ENCODE data around the gene CEP350. TPM values are rescaled to one million over a fixed set of nuclear protein-coding genes. Genes with fewer than 3 reads are reported as not detected.

Gene CEP350
- total RNA-seq, 6 experiments from 2014 or later, result 22.1 to 26.7 (median 25.2) TPM

DNA sequence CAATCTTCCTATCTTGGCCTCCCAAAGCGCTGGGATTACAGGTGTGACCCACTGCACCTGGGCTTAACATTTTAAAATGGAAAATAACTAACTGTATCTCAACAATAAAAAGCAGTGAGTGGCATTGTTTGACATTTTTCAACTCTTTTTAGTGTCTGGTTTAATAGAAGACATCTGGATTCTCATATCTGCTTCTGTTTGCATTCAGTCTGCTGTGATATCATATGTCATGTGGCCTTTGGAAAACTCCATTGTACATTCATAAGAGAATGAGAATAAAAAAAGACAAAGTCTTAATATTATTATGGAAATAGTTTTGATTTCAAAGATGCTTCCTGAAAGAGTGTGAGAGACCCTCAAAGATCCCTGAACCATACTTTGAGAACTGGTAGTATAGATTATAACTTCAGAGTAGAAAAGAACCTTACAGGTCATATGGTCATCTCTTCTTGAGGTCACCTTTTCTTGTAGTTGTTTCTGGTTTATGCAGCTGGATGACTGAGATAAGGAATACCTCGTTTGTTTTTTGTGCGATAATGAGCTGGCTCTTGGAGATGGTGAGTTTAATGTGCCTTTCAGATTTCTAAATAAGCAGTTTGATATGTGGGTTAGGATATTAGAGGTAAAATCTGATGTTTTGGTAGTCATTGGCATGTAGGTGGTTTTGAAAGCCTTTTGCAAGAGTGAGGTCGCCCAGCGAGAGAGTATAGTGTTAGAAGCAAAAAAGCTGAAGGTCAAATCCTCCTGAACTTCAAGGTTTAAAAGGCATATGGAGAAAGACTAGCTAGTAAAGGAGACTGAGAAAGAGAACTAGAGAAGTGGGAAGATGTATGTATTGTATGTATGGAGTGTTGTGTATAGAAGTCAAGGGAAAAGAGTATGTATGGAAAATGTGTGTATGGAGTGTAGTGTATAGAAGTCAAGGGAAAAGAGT is 17.2 kb downstream of the CEP350 start:
- H3K4me3 Mint-ChIP-seq, result no peak overlapping the region
- no peaks in the 10 kb centered on the region for H3K9me3 Mint-ChIP-seq
- H3K36me3 Mint-ChIP-seq (ENCODE audit: low read depth), result peaks cover 13% of the 10 kb centered on the region
- no peak overlapping the region for H3K27ac Mint-ChIP-seq
- TF ChIP-seq, protein P1, sequence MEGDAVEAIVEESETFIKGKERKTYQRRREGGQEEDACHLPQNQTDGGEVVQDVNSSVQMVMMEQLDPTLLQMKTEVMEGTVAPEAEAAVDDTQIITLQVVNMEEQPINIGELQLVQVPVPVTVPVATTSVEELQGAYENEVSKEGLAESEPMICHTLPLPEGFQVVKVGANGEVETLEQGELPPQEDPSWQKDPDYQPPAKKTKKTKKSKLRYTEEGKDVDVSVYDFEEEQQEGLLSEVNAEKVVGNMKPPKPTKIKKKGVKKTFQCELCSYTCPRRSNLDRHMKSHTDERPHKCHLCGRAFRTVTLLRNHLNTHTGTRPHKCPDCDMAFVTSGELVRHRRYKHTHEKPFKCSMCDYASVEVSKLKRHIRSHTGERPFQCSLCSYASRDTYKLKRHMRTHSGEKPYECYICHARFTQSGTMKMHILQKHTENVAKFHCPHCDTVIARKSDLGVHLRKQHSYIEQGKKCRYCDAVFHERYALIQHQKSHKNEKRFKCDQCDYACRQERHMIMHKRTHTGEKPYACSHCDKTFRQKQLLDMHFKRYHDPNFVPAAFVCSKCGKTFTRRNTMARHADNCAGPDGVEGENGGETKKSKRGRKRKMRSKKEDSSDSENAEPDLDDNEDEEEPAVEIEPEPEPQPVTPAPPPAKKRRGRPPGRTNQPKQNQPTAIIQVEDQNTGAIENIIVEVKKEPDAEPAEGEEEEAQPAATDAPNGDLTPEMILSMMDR (IDR thresholded peaks at IDR 0.05), result no peak
- H3K4me1 Mint-ChIP-seq (ENCODE audit: low read depth), result peaks cover 40% of the 10 kb centered on the region
- DNase-seq, result no peak
- H3K27me3 Mint-ChIP-seq (ENCODE audit: insufficient read depth), result no peaks in the 10 kb centered on the region

DNA sequence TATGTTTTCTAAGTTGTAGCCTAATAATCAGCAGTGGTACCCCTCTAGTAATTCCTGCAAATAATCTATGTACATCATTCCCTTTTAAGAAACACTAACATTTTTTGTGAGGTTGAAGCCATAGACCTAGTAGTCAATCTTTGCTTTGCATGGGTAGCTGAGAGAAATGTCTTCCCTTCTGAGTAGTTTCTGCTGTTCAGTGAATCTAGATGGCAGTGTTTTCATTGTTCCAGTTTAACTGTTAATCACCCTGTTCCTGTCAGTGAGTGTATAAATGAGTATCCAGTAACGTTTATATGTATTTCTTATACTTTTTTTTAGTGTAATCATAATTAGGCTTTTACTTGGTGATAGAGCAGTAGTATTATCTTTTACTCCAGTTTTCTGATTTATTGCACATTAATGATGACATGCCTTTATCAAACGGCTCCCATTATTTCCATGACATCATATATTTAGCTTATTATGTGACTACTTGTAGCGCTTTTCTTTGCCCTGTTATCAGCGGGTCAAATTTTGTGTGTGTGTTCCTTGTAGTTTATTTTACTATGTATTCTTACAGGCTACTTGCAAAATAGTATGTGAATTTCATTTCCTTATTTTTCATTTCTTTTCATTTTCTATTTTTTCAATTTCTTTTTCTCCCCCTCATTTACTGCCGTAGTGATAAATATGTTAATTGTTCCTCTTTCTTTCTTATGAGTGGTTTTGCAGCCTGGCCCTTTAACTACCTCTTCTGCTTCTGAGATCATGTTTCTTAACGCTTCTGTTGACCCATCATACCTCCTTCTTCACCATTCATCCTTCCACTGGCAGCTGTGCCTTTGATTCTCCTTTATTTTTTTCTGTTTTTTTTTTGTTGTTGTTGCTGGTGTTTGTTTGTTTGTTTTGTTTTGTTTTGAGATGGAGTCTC is 18.8 kb downstream of the CEP350 start:
- Mint-ChIP-seq H3K4me1 (ENCODE audit: low read depth) (peaks cover 46% of the 10 kb centered on the region), H3K4me3 (no peak overlapping the region), H3K36me3 (ENCODE audit: low read depth) (peaks cover 13% of the 10 kb centered on the region)

DNA sequence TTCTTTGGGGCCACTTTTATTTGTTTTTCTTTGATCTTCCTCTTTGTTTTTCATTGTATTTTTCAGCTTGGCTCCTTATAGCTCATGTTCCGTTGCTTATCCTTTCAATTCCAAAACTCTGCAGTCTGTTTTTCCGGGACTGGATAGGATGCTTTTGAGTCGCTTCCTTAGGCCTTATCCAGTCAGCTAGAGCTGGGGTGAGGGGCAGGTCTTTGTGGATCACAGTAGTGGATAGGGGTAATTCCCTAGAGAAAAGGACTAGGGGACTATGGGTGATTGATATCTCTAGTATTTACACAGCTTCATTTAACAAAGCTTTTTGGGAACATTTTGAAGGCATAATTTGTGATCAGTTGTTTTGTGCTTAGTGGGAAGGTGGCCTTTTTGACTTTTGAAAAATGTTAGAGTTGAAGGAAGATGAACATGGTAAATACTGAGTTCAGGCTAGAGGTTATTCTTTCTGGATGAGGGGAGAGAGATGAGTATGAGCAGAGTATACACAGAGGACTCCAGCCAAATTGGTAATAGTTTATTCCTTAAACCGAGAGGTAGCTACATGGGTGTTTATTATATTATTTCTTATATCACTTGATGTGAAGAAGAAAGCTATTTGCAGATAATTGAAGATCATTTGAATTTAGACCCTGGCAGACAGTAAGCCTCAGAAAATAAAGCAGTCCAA is 22.5 kb downstream of the CEP350 start:
- peaks cover 19% of the 10 kb centered on the region for H3K4me1 Mint-ChIP-seq (ENCODE audit: low read depth)
- H3K9me3 Mint-ChIP-seq, result 0 out of 2 replicates have a peak, but pooled peaks cover 4% of the 10 kb centered on the region
- no peak overlapping the region for H3K27ac Mint-ChIP-seq
- no peaks in the 10 kb centered on the region for H3K27me3 Mint-ChIP-seq (ENCODE audit: insufficient read depth)
- TF ChIP-seq, protein P1 (IDR thresholded peaks at IDR 0.05), result no peak
- no peak for DNase-seq
- no peak overlapping the region for H3K4me3 Mint-ChIP-seq
- H3K36me3 Mint-ChIP-seq (ENCODE audit: low read depth), result peaks cover 14% of the 10 kb centered on the region; the same call in 1 of the 2 replicates

More for the DNA sequence above, 18.8 kb downstream of the CEP350 start:
- no peak for DNase-seq
- Mint-ChIP-seq H3K27ac (no peak overlapping the region), H3K27me3 (ENCODE audit: insufficient read depth) (no peaks in the 10 kb centered on the region), H3K9me3 (no peaks in the 10 kb centered on the region)
- TF ChIP-seq, protein P1 (IDR thresholded peaks at IDR 0.05), result no peak

DNA sequence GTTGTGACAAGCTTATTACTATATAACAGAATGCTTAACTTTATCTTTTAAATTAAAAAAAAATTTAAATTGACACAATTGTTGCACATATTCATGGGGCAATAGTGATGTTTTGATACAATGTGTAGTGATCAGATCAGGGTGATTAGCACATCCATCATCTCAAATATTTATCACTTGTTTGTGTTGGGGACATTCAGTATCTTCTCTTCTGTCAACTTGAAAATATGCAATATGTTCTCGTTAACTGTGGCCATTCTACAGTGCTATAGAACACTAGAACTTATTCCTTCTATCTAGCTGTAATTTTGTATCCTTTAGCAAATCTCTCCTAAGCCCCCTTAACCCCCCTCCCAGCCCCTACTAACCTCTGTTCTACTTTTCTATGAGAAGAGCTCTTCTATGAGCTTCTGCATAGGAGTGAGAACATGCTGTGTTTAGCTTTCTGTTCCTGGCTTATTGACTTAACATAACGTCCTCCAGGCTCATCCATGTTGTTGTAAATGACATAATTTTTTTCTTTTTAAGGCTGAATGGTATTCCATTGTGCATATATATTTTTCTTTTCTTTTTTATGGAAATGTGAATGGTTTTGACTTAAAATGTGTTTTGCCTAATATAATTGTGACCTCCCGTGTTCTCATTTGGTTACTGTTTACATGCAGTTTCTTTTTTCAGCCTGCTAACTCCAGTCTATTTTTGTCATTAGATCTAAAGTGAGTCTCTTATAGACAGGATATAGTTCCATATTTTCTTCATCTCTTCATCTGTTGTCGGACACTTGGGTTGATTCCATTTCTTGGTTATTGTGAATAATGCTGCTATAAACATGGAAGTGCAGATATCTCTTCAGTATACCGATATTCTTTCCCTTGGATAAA is 23.8 kb downstream of the CEP350 start:
- peaks cover 10% of the 10 kb centered on the region; the same call in 1 of the 2 replicates for H3K36me3 Mint-ChIP-seq (ENCODE audit: low read depth)
- TF ChIP-seq, protein P1 (IDR thresholded peaks at IDR 0.05), result no peak
- H3K4me3 Mint-ChIP-seq, result no peak overlapping the region
- H3K9me3 Mint-ChIP-seq, result 0 out of 2 replicates have a peak, but pooled peaks cover 4% of the 10 kb centered on the region
- peaks cover 15% of the 10 kb centered on the region for H3K4me1 Mint-ChIP-seq (ENCODE audit: low read depth)
- no peak for DNase-seq
- no peaks in the 10 kb centered on the region for H3K27me3 Mint-ChIP-seq (ENCODE audit: insufficient read depth)
- H3K27ac Mint-ChIP-seq, result no peak overlapping the region; the same call in 1 of the 2 replicates

All from HFFc6 (cell line).